Central memory CD4-positive, alpha-beta T cell (primary cell): Measurements from ENCODE around the gene ABCC9.
"Not testable (repeated sequence)": the region's sequence is repeated elsewhere in the genome, so short reads cannot be mapped to it uniquely, and the experiment has no call there.

Source experiments
- DNase-seq: peaks from one replicate; pipeline ENCODE4 v3.0.0; 2022

Gene ABCC9

GRCh38 chr12:21933656-21934055, 7.6 kb downstream of the ABCC9 start:
- DNase-seq = no peak

- DNase-seq = not testable (repeated sequence)
Measured at GRCh38 chr12:21929972-21930371, 11.3 kb downstream of the ABCC9 start.

DNA sequence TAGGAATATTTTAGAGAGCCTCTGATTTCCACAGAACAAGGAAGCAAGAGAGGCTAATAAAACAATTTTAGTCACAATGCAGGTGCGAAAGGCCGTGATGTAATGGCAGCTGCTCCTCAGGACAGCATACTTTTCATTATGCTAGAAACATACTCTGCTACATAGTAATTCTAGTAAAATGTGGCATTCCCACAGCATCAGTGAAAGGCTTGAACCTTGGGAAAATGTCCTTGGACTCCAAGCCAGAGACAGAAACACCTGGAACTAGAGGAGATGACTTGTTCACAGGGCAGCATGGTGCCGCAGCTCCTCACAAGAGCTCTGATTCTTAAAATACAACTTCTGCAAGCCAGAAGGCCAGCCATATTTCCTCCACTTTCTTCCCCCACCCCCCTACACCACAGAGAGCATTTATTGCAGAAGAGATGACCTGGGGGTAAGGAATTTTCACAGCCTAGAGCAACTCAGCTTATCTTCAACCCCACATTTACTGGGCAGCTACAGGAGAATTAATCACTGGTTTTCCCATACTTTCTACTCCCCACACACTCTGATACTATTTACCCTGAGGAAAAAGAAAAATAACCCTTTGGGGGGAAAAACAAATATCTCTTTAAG, 15.8 kb downstream of the ABCC9 start:
- DNase-seq = no peak

DNA sequence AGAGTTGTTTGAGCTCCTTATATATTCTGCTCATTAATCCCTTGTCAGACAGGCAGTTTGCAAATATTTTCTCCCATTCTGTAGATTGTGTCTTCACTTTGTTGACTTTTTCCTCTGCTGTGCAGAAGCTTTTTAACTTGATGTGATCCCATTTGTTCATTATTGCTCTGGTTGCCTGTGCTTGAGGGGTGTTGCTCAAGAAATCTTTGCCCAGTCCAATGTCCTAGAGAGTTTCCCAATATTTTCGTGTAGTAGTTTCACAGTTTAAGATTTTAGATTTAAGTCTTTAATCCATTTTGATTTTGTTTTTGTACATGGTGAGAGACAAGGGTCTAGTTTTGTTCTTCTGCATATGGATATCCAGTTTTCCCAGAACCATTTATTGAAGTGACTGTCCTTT, 19.8 kb downstream of the ABCC9 start:
- DNase-seq = no peak

DNA sequence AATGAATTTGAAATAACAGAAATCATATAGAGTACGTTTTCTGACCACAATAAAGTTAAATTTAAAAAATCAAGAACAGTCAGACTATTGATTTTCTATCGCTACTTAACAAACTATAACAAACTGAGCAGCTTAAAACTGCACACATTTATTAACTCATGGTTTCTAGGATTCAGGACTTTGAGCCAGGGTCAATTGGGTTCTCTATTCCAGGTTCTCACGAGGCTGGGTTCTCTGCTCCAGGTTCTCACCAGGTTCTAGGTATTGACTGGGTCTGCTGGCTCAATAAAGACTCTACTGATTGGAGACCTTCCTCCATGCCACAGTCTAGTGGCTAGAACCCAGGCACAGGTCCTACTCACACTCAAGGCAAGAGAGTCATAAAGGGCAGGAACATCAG, 22.8 kb downstream of the ABCC9 start:
- no peak for DNase-seq

GRCh38 chr12:21913823-21914222, 27.4 kb downstream of the ABCC9 start:
- DNase-seq = no peak

DNA sequence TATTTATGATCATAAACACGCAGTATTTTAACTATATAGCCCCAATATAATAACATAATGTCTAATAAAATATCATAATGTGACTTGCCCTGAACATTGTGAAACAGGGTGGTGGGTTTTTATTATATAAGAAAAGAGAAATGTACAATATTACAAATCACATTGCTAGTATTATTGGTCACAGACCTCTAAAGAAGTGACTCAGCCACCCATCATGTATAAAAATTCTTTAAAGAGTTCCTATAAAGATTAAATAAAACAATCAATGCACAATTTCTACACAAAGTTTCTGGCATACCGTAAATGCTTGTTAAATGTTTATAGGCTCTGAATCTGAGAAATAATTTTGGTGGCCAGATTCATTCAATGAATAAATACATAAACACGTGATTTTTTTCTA, 28.9 kb downstream of the ABCC9 start:
- DNase-seq = no peak

- no peak for DNase-seq
Measured at GRCh38 chr12:21911832-21912231, 29.4 kb downstream of the ABCC9 start.

GRCh38 chr12:21910657-21911056, 30.6 kb downstream of the ABCC9 start:
- DNase-seq = no peak

DNA sequence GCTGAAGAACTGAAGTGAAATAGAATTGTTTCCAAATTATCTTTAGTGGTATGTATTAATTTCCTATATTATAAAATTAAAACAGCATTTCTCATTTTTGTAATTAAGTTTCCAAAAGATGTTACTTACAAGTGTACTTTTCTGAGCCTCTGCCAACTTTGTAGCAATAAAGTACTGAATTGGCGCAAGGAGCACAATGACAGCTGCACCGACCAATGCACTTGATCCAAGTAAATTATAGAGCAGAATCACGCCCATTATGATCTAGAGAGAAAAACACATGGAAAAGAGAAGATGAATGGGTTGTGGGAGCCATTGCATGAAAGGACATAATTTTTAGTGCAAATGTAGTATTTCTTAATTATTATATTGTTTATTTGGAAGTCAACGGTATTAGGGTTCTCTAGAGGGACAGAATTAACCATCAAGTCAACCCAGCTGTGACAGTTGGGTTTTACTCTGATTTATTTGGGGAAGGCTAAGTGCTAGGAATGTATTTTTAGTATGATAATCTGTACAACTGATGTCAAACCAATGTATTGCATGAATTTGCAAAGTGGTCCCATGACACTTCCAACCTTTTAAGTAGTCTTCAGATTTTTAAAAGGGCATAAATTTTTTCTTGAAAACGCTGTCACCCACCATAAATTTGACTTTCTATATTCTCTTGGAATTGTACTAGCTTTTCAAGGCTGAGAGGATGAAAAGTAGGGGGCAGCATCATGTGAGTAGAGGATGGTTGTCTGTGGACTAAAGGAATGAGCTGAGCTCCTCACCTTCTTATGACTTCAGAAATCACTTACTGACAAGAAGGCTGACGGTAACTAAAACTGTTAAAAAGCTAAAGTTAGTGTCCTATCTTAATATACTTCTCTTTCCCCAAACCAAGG, 33.0 kb downstream of the ABCC9 start:
- no peak for DNase-seq

GRCh38 chr12:21906919-21907493, 34.2 kb downstream of the ABCC9 start:
- no peak for DNase-seq

DNA sequence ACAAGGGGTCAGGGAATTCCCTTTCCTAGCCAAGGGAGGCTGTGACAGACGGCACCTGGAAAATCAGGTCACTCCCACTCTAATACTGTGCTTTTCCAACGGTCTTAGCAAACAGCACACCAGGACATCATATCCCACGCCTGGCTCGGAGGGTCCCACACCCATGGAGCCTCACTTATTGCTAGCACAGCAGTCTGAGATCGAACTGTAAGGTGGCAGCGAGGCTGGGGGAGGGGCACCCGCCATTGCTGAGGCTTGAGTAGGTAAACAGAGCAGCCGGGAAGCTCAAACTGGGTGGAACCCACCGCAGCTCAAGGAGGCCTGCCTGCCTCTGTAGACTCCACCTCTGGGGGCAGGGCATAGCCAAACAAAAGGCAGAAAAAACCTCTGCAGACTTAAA, 41.7 kb downstream of the ABCC9 start:
- DNase-seq = not testable (repeated sequence)

DNA sequence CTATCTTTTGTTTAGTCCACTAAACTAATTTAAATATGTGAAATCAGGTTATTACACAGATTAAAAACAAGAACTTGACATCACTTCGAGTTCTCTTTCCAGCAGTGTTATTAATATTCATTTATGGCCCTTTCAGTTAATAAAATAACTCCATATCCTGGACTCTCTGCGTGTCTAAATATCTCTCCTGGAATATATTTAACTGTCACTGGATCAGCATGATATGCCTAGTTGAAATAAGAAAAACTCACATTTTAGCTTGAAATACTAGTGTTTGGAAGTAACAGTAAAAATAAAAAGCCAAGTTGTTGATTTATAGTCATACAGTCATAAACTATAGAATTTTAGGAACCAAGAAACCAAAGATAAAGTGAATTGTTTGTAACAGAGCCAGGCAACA, 45.6 kb downstream of the ABCC9 start:
- no peak for DNase-seq

DNA sequence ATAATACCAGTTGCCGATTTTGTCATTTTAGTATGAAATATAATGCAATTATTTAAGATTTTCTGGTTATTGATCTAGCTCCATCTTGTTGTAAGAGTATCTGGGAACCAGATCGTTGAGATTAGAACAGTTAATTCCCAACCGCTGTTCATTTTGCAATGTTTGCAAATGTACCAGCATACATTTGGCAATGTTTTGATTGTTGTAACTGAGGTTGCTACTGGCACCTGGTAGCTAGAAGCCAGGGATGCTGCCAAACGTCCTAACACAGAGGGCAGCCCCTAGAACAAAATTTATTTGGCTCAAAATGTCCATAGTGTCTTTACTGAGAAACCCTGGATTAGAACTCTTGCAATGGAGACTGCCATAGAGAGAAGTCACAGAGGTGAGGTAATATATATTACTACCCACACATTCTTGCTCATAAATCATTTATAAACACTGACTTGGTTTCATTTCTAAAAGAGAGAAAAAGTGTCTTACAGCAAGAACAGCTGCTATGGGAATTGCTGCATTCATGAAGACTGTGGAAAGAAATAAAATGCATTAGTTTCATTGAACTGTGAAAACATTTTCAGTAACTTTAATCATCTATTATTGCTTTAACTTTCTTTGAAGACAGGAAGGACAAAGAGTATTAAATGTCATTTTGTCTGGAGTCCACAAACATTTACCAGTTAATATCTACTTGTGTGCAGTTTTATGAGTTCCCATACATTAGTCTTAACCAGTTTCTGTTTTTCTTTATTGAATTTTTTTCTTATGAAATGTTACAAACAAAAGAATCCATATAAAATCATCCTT, 46.2 kb downstream of the ABCC9 start:
- DNase-seq = no peak

DNA sequence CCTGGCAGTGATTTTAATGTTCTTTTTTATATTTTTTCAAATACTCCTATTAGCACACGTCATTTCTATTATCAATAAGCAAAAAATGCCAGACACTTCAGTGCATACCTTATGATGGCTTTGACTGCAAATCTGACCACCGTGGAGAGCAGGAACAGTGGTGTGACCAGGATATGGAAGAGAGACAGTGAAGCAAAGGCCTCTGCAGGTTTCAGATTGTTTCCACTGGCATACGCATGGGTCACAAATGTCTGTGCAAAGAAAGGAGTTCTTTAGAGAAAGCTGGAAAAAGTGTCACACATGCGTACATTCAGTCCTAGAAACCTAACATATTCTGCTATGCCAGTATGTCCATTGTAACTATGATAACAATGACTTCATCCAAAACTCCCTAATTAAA, 47.3 kb downstream of the ABCC9 start:
- no peak for DNase-seq

GRCh38 chr12:21892341-21892740, 48.9 kb downstream of the ABCC9 start:
- no peak for DNase-seq

- DNase-seq = no peak
Measured at GRCh38 chr12:21891751-21892217, 49.4 kb downstream of the ABCC9 start.

DNA sequence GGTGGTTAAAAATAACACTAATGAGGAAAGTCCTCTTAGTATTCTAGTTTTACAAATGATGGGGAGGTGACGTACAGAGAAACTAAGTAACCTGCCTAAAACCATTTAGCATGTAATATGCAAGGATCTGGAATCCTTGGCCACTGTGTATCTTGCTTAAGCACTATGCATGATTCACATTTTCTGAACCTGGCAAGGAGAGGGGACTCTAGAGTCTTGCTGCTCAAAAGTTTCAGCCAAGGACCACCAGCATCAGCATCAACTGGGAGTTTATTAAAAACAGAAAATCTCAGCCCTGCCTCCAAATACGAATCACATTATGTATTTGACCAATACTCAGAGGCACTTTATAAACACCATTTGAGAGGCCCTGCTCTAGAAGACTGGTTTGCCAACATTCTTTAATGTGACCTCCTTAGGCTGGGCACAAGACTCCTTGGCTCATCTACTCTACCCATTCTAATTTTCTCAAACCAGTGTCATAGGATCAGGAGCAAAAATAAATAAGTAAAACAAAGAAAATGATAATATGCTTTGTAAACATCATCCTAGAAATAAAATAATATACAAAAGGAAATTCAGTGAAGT, 52.9 kb downstream of the ABCC9 start:
- no peak for DNase-seq

GRCh38 chr12:21884936-21885335, 56.3 kb downstream of the ABCC9 start:
- DNase-seq = no peak

- no peak for DNase-seq
Measured at GRCh38 chr12:21882635-21883034, 58.6 kb downstream of the ABCC9 start.

- DNase-seq = no peak
Measured at GRCh38 chr12:21881965-21882364, 59.3 kb downstream of the ABCC9 start.

DNA sequence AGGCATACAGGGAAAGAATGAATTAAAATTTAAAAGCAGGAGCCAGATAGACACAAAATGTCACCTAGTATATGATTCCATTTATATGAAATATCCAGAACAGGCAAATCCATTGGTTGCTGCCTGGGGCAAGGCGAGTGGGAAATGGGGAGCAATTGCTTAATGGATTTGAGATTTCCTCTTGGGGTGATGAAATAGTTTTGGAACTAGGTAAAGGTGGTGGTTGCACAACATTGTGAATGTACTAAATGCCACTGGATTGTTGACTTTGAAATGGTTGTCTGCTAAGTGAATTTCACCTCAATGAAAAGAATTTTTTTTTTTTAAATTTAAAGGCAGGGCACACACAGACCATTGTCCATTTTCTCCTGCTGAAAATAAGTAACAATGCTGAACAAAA, 61.9 kb downstream of the ABCC9 start:
- no peak for DNase-seq
